Tibial nerve (tissue), 3 donors: ENCODE results near the gene IFI30.

Experiments
- CTCF ChIP-seq, 5 experiments: fragments of 200-600 bp in 3 of 5; fragments of 450-650 bp in 2 of 5; sonication (generic) in 3 of 5; IDR thresholded peaks; one replicate each; pipeline ENCODE4 v1.5.1; 2016 to 2019; ENCODE audit warnings: antibody characterized with exemption in 5 of 5, mild to moderate bottlenecking in 3 of 5, moderate library complexity in 2 of 5
- POLR2A ChIP-seq, 2 donors: fragments of 450-650 bp; IDR thresholded peaks; one replicate each; pipeline ENCODE4 v1.6.1; 2017; ENCODE audit warnings: antibody characterized with exemption in 2 of 2, mild to moderate bottlenecking in 2 of 2, moderate library complexity in 2 of 2

DNA sequence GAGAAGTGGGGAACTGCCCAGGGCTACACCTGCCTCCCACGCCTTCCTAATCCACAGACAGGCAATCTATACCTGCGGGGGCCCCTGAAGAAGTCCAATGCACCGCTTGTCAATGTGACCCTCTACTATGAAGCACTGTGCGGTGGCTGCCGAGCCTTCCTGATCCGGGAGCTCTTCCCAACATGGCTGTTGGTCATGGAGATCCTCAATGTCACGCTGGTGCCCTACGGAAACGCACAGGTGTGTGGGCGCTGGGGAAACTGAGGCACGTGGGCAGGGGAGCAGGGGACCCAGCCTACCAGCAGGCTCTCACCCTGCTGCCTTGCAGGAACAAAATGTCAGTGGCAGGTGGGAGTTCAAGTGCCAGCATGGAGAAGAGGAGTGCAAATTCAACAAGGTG lies 1.4 kb downstream of the IFI30 start:
- TF ChIP-seq POLR2A (IDR thresholded peaks at IDR 0.05): no peak
- no peak for TF ChIP-seq CTCF (IDR thresholded peaks at IDR 0.05)
